HPDE6-E6E7 (cell line): ENCODE data around the gene LCT.

ENCODE experiments used
- DNase-seq: peaks from one replicate; pipeline ENCODE4 v3.0.0; 2011; ENCODE audit warnings: missing footprints; ENCODE audit errors: extremely low spot score

Gene LCT

GRCh38 chr2:135742325-135742757 is 94.6 kb downstream of the LCT start:
- peak; percentile 47 for DNase-seq

GRCh38 chr2:135741395-135742324 is 95.3 kb downstream of the LCT start, which contains the start of gene UBXN4:
UBXN4 (plus strand) TSS chr2:135741855; CDS start chr2:135741930, 75 bp downstream.
- DNase-seq, result peak; percentile 97

GRCh38 chr2:135741043-135741394 is 96.0 kb downstream of the LCT start:
- no peak for DNase-seq

GRCh38 chr2:135740206-135740605 is 96.8 kb downstream of the LCT start:
- no peak for DNase-seq
